Transverse colon (tissue), 4 donors: ENCODE measurements around the gene GNB4.

Experiments used
- CTCF ChIP-seq, 5 experiments: fragments of 200-600 bp in 3 of 5; fragments of 450-650 bp in 2 of 5; sonication (generic) in 3 of 5; IDR thresholded peaks; 1 replicate in 2 of 5; 2 replicates in 3 of 5; pipeline ENCODE4 v1.5.1; 2016 to 2017; ENCODE audit warnings: antibody characterized with exemption in 5 of 5, inconsistent platforms in 3 of 5, mild to moderate bottlenecking in 2 of 5, moderate library complexity in 1 of 5
- EP300 ChIP-seq: sonication (generic); formaldehyde crosslinking; IDR thresholded peaks from one replicate; pipeline ENCODE4 v1.6.1; 2017; ENCODE audit warnings: antibody characterized with exemption, low read depth
- POLR2AphosphoS5 ChIP-seq, 3 donors: sonication (generic); formaldehyde crosslinking; IDR thresholded peaks; one replicate each; pipeline ENCODE4 v1.6.1; 2016; ENCODE audit warnings: antibody characterized with exemption in 3 of 3

DNA sequence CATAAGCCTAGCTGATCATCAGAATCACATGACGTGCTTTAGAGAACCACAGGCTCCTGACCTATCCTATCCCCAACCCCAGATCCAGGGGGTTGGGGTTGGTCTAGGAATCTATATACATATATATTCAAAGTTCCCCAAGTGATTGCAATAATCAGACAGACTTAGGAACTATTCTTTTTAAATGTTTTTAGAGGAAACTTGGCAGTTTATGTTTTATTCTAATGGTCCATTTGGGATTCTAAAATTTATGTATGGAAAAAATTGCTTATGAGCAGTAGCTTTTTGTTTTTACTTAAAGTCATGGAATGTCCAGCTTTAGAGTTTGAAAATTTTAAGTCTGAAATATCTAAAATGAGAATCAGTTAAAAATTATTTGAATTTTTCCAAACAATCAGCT is 81.6 kb downstream of the GNB4 start:
- no peak for TF ChIP-seq CTCF (IDR thresholded peaks at IDR 0.05)
- TF ChIP-seq POLR2AphosphoS5 (IDR thresholded peaks at IDR 0.05): no peak
- no peak for TF ChIP-seq EP300
